Smooth muscle cell of the brain vasculature (primary cell): Measurements from ENCODE around the gene CLCF1.

Source experiments
- DNase-seq: peaks from one replicate; pipeline ENCODE4 v3.0.0-alpha.2; 2012; ENCODE audit warnings: low read depth, low spot score

CLCF1 gene

GRCh38 chr11:67356864-67357561 lies 16.4 kb downstream of the CLCF1 start:
- no peak for DNase-seq

DNA sequence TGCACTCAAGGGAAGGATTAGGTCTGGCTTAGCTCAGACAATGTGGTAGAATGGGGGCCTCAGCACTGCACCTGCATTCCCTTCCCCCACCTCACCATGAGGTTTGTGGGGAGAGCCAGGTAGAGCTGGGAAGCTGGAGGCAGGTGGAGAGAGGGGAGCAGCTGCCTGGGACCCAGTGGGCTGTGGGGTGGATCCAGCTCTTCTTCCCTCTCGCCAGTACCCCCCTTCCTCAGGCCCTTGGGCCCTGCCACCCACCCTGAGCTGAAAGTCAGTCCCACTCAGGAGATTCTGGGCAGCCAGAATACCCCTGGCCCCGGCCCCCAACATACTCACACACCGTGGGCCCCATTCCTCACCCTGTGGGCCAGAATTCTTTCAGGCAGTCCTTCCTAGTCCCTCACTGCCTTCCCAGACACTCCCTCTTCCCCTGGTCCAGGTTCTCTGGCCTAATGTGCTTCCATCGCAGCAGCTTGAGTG lies 17.0 kb downstream of the CLCF1 start:
- no peak for DNase-seq

DNA sequence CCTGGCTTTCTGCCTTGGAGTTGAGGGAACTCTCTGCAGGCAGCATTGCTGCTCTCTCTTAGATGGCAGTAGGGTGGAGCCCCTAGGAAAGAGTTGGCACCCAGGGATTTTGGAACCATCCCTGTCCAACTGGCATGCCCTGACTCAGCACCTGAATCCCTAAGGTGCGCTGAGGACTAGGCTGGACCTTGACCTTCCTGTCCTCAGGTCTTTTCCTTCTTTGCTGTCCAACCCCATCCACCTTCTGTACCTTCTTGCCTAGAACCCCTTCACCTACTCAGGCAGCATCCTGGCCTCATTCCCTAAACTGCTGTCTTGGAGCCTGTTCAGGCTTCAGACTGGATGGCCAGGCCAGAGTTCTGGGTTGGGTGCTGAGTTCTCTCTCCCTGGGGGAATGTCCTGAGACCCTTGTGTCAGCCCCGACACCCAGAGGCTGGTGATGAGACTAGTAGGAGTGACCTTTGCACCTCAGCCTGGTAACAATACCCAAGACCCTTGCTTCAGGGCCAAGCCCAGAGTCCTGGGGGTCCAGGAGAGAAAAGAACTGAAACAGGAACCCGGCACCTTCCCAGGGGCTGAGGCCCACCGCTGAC lies 17.5 kb downstream of the CLCF1 start:
- no peak for DNase-seq

GRCh38 chr11:67355023-67355793 lies 18.2 kb downstream of the CLCF1 start:
- DNase-seq, result no peak

- no peak for DNase-seq
These were observed 19.0 kb downstream of the CLCF1 start for GRCh38 chr11:67354075-67355022.

DNA sequence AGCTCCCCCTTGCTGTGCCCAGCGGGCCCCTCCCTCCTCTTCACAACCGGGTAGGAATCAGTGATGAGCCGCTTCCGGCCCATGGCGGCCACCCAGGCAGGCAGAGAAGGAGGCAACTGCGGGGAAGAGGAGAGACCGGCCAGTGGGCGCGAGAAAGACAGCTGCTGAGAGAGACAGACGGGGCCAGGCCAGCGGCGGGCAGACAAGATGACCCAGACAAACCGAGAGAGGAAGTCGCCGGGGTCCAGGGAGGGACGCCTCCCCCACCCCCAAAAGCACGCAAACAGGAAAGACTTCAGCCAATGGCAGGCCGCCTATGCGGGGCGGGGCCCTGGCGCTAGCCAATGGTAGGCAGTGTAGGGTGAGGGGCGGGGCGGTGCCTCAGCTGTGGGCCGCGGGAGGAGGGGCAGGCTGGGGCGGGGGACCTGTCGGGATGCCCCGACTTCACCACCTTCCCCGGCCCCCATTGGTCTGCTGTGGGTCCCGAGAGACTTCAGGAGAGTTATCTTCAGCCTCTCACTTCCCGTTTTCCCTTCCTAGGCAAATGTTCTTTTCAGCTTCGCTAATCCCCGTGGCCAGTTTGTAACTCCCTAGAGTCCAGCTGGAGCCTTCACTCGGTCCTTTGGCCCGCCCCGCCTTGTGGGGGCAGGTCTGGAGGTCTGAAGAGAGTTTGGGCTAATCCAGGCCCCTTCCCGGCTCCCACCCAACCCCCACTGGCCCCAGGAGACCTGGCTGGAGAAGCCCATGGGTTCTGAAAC lies 19.9 kb downstream of the CLCF1 start, which contains the start of gene POLD4:
Gene POLD4, minus strand, starts transcription at position 230 of the 758 bp plus-strand sequence. Its CDS starts 147 bp downstream, at position 83.
- peak; percentile 84 for DNase-seq

GRCh38 chr11:67352546-67353316 lies 20.7 kb downstream of the CLCF1 start:
- DNase-seq, result no peak

- no peak for DNase-seq
These were observed 22.0 kb downstream of the CLCF1 start for GRCh38 chr11:67351275-67352005.

GRCh38 chr11:67349928-67350465 lies 23.4 kb downstream of the CLCF1 start:
- DNase-seq, result no peak

- no peak for DNase-seq
These were observed 23.9 kb downstream of the CLCF1 start for GRCh38 chr11:67349457-67349856.

DNA sequence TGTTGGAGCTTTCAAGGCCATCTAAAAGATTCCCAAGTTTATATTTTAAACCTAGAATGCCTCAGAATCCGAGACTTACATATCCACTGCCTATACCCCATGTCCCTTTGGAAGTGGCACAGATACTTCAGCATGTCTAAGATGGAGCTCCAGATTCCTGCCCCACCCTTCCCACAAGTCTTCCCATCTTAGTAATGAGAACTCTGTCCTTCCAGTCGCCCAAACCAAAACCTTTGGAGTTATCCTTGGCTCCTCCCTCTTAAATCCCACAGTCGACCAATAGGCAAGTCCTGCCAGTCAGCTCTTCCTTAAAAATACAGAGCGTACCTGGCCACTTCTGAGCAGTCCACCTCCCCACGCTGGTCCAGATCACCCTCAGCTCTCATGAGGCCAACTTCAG lies 24.4 kb downstream of the CLCF1 start:
- DNase-seq, result no peak

GRCh38 chr11:67347964-67348749 lies 25.2 kb downstream of the CLCF1 start:
- no peak for DNase-seq

DNA sequence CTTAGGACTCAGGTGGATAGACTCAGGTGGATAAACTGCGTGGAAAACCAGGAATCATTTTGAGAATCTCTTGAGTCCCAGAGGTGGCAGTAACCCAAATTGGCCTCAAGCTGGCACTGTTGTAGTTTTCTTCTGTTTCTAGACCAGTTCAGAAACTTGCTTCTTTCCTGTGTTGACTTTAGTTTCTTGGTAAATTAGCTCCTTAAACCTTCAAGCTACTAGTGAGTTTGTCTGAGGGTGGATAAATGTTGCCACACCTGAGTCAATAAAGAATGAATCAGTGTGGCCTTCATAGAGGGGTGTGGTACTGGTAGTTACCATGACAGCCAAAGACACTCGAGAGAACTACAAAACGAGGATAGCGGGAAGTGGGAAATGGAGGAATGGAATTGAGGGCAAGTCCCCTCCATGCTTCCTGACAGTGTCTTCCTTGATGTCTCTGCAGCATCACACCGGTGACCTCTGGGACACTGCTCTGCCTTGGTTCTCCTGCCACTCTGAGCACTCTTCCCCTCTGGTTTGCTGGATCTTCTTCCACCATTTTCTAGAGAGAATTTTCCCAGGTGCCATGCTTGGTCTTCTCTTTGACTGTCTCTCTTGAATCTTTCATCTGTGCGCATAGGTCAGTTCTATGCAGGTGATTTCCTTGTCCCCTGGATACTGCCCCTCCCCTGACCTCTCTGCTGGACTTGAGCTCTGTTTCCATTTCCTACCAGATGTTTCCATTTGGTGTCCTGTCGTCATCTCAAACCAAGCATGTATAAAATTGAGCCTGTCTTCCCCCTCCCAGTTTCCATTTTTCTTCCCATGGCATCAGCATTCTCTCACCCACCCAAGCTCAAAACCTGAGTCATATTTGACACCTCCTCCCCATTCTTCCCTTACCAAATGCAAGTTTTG lies 27.2 kb downstream of the CLCF1 start:
- DNase-seq, result no peak

GRCh38 chr11:67345247-67345919 lies 28.0 kb downstream of the CLCF1 start:
- DNase-seq, result no peak

- no peak for DNase-seq
These were observed 29.1 kb downstream of the CLCF1 start for GRCh38 chr11:67344264-67344663.

DNA sequence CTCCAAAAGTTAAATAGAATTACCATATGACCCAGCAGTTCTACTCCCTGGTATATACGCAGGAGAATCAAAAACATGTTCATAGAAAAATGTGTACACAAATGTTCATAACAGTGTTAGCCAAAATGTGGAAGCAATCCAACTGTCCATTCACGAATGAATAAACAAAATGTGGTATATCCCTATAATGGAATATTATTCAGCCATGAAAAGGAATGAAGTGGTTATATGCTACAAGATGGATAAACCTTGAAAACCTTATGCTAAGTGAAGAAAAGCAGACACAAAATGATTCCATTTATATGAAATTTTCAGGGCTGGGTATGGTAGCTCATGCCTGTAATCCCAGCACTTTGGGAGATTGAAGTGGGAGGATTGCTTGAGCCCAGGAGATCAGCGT lies 36.1 kb downstream of the CLCF1 start:
- DNase-seq, result no peak
